SK-N-SH treated with all-trans-retinoic acid at 6 μM for 48 hours (cell line): Measurements from ENCODE around the gene JHY.

ENCODE experiments used
- RARB ChIP-seq: fragments of 250-450 bp; sonication (Bioruptor Pico); IDR thresholded peaks from 2 replicates; pipeline ENCODE4 v1.8.0; 2021; ENCODE audit warnings: mild to moderate bottlenecking, moderate library complexity
- TF ChIP-seq, protein P1 (sequence below): fragments of 250-450 bp; sonication (Bioruptor Pico); IDR thresholded peaks from 2 replicates; pipeline ENCODE4 v1.8.0; 2021; ENCODE audit warnings: low read depth, mild to moderate bottlenecking, moderate library complexity, borderline replicate concordance

DNA sequence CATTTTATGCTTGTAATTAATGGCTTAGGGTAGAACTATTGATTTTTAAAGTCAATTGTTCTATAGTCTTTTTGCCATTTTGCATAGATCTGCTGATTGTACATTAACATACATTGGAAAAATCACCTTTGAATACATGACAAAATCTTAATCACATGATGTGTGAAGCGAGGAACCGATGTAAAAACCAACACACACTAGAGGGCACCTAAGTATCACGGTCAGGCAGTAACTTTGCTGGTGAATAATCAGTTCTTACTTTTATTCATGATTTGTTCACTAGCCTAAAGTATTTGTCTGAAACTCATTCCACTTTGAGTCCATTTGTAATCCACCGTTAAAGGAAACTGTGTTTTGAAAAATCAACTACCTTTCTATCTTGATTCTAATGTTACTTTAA lies 28.2 kb downstream of the JHY start:
- no peak for TF ChIP-seq RARB (CRISPR knock-in tag)
- TF ChIP-seq, protein P1, sequence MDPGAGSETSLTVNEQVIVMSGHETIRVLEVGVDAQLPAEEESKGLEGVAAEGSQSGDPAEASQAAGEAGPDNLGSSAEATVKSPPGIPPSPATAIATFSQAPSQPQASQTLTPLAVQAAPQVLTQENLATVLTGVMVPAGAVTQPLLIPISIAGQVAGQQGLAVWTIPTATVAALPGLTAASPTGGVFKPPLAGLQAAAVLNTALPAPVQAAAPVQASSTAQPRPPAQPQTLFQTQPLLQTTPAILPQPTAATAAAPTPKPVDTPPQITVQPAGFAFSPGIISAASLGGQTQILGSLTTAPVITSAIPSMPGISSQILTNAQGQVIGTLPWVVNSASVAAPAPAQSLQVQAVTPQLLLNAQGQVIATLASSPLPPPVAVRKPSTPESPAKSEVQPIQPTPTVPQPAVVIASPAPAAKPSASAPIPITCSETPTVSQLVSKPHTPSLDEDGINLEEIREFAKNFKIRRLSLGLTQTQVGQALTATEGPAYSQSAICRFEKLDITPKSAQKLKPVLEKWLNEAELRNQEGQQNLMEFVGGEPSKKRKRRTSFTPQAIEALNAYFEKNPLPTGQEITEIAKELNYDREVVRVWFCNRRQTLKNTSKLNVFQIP (CRISPR knock-in tag): no peak
